Right cardiac atrium (tissue), 5 donors: Measurements from ENCODE around the gene FCMR. TPM values are rescaled to one million over a fixed set of nuclear protein-coding genes. Genes with fewer than 3 reads are reported as not detected.

Experiments used
- ATAC-seq, 2 donors: fragments of 200-7000 bp; cut with Tn5 transposase; one replicate each; pipeline versions ENCODE4 v1.8.0 to v1.9.1; 2020; ENCODE audit warnings: moderate library complexity in 2 of 2, mild to moderate bottlenecking in 1 of 2
- DNase-seq, 3 donors: peaks; one replicate each; pipeline ENCODE4 v3.0.0-alpha.2; 2020
- H3K27ac ChIP-seq: one replicate; pipeline ENCODE4 v1.5.1; 2013; ENCODE audit warnings: mild to moderate bottlenecking, low read length, control low read depth, moderate library complexity
- H3K27me3 ChIP-seq: one replicate; pipeline ENCODE4 v1.6.1; 2013; ENCODE audit not compliant: control insufficient read depth, insufficient read depth
- H3K4me1 ChIP-seq: one replicate; pipeline ENCODE4 v1.6.1; 2013; ENCODE audit warnings: low read length; ENCODE audit not compliant: control insufficient read depth, insufficient read depth
- H3K4me3 ChIP-seq: one replicate; pipeline ENCODE4 v1.5.1; 2013; ENCODE audit warnings: low read length, control low read depth
- H3K9me3 ChIP-seq: one replicate; pipeline ENCODE4 v1.6.1; 2013; ENCODE audit warnings: low read length; ENCODE audit not compliant: control insufficient read depth
- WGBS: extraction: QIAGEN DNeasy Blood & Tissue Kit; methylation state at CpG from one replicate; pipeline ENCODE4 v1.1.7; 2013; 5-methylcytosine and 5-hydroxymethylcytosine counted together
- intact Hi-C, 4 donors: fragments of 100-400 bp; cut with DNase I; formaldehyde crosslinking; loops; one replicate each; pipeline versions ENCODE4 v1.11.0 to v1.14.0; 2022 to 2023
- polyA plus RNA-seq: library from polyadenylated mRNA; stranded (reverse); fragments of 200-250 nt; gene quantifications from one replicate; pipeline ENCODE4 v1.2.3, GENCODE V29; 2013
- total RNA-seq, 4 donors: library from RNA; stranded (reverse); fragmentation: NEBNext Ultra II Directional; extraction: Animal tissue kit (Norgen Biotek cat#: 25700); gene quantifications; one replicate each; pipeline ENCODE4 v1.2.1, GENCODE V29; 2021
- donor health status: healthy with polysubstance abuse.
- donor health status: DM: no; HTN: yes; CAD: no.
- donor health status: DM: no; HTN: no; CAD: no.
- donor health status: DM: no; HTN: yes; CAD: no; lungs with severe emphysema.
- donor health status: DM: yes; HTN: yes; CAD: no.

Gene FCMR
- total and polyA plus RNA-seq, 5 donors: 0.81 to 2.7 (median 1.8) TPM

DNA sequence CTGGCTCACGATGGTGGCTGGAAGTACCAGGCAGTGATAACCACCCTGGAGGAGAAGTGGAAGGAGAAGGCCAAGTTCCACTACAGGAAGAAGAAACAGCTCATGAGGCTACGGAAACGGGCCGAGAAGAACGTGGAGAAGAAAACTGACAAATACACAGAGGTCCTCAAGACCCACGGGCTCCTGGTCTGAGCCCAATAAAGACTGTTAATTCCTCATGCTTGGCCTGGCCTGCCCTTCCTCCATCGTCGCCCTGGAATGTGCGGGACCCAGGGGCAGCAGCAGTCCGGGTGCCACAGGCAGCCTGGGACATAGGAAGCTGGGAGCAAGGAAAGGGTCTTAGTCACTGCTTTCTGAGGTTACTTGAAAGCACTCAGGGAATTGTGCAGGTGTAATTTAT, 13.7 kb downstream of the FCMR start:
- H3K27ac ChIP-seq: no peak overlapping the region
- WGBS: 96% methylated on average over 10 of the region's 10 CpGs
- H3K4me1 ChIP-seq: no peaks in the 10 kb centered on the region

DNA sequence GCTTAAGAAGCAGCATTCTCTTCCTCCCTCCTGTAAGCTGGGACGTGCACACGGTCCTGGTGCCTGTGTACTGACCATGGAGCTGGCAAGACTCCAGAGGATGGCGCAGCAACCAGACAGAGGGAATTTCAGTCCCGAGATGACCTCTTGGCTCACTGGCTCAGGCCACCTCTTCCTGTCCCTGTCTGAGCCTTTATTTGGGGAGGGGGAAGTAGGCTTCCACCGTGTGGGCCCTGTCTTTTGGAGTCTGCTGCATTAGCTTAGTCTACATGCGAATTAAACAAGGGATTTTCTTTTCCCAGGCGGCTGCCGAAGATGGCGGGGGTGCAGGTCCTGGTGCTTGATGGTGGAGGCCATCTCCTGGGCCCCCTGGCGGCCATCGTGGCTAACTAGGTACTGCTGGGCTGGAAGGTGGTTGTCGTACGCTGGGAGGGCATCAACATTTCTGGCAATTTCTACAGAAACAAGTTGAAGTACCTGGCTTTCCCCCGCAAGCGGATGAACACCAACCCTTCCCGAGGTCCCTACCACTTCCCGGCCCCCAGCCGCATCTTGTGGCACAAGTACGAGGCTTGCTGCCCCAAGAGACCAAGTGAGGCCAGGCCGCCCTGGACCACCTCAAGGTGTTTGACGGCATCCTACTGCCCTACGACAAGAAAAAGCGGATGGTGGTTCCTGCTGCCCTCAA, 14.3 kb downstream of the FCMR start:
- intact Hi-C loops: loop anchor here in 1 of 4 donors (5.0 to 10.0 kb wide), 2 partner anchors 40 to 433 kb away; partner anchors contain the start of genes IKBKE and IL20
- no peak overlapping the region for H3K27ac ChIP-seq
- ATAC-seq: no peak

More for the DNA sequence above, 13.7 kb downstream of the FCMR start:
- no peaks in the 10 kb centered on the region for H3K9me3 ChIP-seq
- H3K27me3 ChIP-seq: no peaks in the 10 kb centered on the region
- H3K4me3 ChIP-seq: no peak overlapping the region
- no peak for DNase-seq
- intact Hi-C loops: loop anchor here in 1 of 4 donors (5.0 to 10.0 kb wide), 2 partner anchors 41 to 433 kb away; partner anchors contain the start of genes IKBKE and IL20
- ATAC-seq: no peak

DNA sequence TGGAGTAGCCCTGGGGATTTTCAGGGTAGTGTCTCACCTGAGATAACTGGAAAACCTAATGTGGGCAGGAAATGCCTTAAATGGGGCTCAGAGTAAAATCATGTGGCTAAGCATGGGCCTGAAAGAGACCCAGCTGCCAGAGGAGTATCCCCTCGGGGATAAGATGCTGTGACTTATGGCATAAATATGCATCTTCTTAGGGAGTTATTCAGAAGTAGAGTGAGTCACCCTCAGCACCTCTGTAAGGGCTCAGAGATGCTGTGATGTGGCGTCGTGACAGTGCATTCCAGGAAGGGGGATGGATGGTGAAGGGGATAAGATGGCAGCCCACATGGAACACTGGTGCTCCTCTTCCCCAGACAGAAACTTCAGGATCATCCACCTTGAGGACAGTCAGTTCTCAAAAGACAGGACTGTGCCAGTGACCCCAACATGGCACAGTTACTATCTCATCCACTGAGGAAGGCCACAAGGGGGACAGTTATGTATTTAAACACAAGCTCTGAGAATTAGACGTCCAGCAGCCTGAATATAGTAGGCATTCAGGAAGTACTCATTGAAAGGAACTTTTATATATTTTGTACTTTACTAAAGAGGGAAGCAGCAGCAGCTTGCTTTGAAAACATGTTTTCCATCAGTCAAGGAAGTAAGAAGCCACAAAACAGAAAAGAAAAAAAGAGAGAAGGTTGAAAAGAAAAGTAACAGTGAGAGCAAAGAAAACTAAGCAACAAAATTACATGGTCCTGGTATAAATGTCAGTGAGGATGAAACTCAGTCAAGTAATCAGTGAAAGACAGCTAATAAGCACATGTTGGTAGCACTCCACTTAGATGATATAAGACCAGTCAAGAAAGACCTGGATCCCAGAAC, 16.2 kb downstream of the FCMR start:
- intact Hi-C loops: loop anchor here in 1 of 4 donors (5.0 to 10.0 kb wide), 2 partner anchors 38 to 431 kb away; partner anchors contain the start of genes IKBKE and IL20
- Histone ChIP-seq H3K9me3 (no peaks in the 10 kb centered on the region), H3K27me3 (no peaks in the 10 kb centered on the region), H3K4me1 (no peaks in the 10 kb centered on the region), H3K4me3 (no peak overlapping the region), H3K27ac (no peak overlapping the region)
- DNase-seq (no peak), ATAC-seq (no peak)
- WGBS: 77% methylated on average over 4 of the region's 4 CpGs

More for the DNA sequence above, 14.3 kb downstream of the FCMR start:
- H3K4me3 ChIP-seq: no peak overlapping the region
- WGBS: 83% methylated on average over 23 of the region's 23 CpGs
- peak in 1 of 3 donors; percentile 43 for DNase-seq
- H3K9me3 ChIP-seq: no peaks in the 10 kb centered on the region
- H3K4me1 ChIP-seq: no peaks in the 10 kb centered on the region
- no peaks in the 10 kb centered on the region for H3K27me3 ChIP-seq

DNA sequence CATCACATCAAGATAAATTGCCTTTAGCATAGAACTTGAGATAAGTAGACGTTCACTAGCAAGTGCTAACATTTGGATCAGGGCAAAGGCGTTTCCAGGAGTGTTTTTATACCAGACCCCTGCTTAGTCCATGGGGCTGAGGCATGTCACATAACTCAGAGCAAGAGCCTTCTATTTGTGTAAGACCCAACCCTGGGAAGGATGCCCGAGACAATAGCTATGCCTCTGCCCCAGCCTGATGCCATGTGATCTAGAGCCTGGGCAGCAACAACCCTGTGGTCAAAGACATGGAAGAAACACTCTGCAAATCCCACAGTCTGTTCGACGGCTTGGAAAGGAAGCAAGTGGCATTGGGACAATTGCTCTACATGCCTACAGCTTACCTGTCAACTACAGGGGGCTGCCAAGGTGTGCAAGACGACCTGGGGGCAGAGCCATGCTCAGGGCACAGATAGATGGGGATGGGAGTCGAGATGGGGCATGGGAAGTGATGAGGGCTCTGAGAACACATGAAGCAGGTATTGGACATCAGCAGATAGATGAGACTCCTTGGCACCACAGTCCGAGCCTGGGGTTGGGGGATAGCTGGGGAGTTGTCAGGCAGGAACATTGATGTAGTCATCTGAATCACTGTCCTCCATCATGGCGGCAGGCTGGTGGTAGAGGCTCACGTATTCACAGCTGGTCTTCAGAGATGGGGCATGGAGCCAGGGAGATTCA, 17.2 kb downstream of the FCMR start:
- ATAC-seq: no peak

DNA sequence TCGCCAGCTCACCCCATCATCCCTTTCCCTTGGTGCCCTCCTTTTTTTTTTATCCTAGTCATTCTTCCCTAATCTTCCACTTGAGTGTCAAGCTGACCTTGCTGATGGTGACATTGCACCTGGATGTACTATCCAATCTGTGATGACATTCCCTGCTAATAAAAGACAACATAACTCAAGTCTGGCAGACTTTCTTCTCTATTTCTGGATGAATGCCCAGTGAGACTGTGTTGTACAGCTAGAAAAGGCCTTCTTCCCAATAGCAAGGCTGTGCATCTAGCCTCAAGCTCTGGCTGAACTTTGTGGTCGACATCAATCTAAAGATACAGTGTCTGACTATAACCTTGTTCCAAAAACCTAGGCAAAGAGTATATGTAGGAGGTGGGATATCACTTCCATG, 18.1 kb downstream of the FCMR start:
- no peaks in the 10 kb centered on the region for H3K9me3 ChIP-seq
- intact Hi-C loops: loop anchor here in 1 of 4 donors (10.0 kb wide), 1 partner anchor 429 kb away; the partner anchor contains the start of gene IKBKE
- ATAC-seq: peak in 1 of 2 donors; percentile 36
- H3K4me1 ChIP-seq: no peaks in the 10 kb centered on the region
- no peak overlapping the region for H3K4me3 ChIP-seq
- WGBS: 63% methylated on average over 2 of the region's 2 CpGs
- H3K27ac ChIP-seq: no peak overlapping the region
- no peak for DNase-seq
- H3K27me3 ChIP-seq: no peaks in the 10 kb centered on the region

More for the DNA sequence above, 17.2 kb downstream of the FCMR start:
- no peak for DNase-seq
- WGBS: 83% methylated on average over 10 of the region's 10 CpGs
- no peaks in the 10 kb centered on the region for H3K27me3 ChIP-seq
- no peak overlapping the region for H3K4me3 ChIP-seq
- H3K4me1 ChIP-seq: no peaks in the 10 kb centered on the region
- intact Hi-C loops: loop anchor here in 1 of 4 donors (5.0 to 10.0 kb wide), 2 partner anchors 37 to 430 kb away; partner anchors contain the start of genes IKBKE and IL20
- H3K9me3 ChIP-seq: no peaks in the 10 kb centered on the region
- H3K27ac ChIP-seq: no peak overlapping the region

DNA sequence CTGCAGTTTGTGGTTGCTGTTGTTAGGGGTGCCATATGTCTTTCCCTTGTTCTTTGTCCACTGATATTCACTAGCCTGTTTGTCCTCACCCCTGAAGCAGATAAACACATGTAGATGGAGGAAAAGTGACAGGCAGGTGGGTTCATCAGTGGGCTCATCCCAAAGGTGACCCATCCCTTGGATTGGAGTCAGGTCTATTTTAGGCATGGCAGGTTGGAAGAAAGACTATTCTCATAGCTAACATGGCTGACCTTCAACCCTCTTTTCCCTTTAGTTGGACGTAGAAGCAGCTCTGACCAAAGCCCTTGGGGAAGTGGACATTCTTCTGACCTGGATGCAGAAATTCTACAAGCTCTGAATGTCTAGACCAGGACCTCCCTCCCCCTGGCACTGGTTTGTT, 19.0 kb downstream of the FCMR start:
- 80% methylated on average over 1 of the region's 1 CpG for WGBS
- no peaks in the 10 kb centered on the region for H3K27me3 ChIP-seq
- H3K9me3 ChIP-seq: no peaks in the 10 kb centered on the region
- H3K27ac ChIP-seq: no peak overlapping the region
- H3K4me3 ChIP-seq: no peak overlapping the region
- intact Hi-C loops: loop anchor here in 1 of 4 donors (10.0 kb wide), 1 partner anchor 428 kb away; the partner anchor contains the start of gene IKBKE
- ATAC-seq: no peak
- H3K4me1 ChIP-seq: no peaks in the 10 kb centered on the region
- DNase-seq: no peak

DNA sequence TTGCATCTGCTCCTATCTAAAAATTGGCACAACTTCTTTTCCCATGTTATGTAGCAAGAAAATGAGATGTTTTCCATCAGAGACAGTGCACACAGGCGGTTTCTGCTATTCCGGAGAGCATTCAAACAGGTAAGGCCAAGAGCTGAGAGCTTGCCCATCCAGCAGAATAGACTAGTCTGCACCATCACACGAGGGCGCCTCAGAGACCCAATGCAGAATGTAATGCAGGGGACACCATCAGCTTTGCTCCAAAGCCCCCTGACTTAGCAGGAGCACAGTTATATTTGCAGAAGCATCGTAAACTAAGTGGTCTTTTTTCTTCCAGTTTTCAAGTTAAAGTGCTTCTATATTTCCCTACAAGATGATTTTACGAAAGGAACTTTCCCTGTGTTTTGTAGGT, 19.8 kb downstream of the FCMR start:
- no peaks in the 10 kb centered on the region for H3K27me3 ChIP-seq
- no peak for DNase-seq
- H3K4me3 ChIP-seq: no peak overlapping the region
- intact Hi-C loops: loop anchor here in 1 of 4 donors (10.0 kb wide), 1 partner anchor 427 kb away; the partner anchor contains the start of gene IKBKE
- no peaks in the 10 kb centered on the region for H3K4me1 ChIP-seq
- no peak for ATAC-seq
- H3K27ac ChIP-seq: no peak overlapping the region
- 89% methylated on average over 6 of the region's 6 CpGs for WGBS
- no peaks in the 10 kb centered on the region for H3K9me3 ChIP-seq

DNA sequence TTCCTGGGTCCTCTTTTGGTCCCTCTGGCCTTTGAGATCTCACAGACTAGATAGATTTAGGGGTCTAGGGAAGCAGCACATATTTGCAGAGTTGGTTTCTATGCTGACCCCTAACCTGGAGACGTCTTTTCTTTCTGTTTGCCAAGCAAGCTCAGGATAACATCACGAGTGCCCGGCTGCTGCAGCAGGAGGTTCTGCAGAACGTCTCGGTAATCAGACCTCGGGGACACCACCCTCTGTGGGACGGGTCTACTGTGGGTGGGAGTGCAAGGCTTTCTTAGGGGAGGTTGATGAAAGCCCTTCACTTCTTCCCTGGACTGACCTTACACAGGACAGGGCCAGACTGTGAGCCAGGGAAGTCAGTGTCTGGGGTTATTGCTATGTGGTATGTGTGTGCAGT, 21.6 kb downstream of the FCMR start:
- no peak for ATAC-seq
- no peaks in the 10 kb centered on the region for H3K4me1 ChIP-seq
- intact Hi-C loops: loop anchor here in 1 of 4 donors (10.0 kb wide), 1 partner anchor 425 kb away; the partner anchor contains the start of gene IKBKE
- H3K4me3 ChIP-seq: no peak overlapping the region
- H3K9me3 ChIP-seq: no peaks in the 10 kb centered on the region
- no peaks in the 10 kb centered on the region for H3K27me3 ChIP-seq
- WGBS: 79% methylated on average over 7 of the region's 7 CpGs
- DNase-seq: no peak
- no peak overlapping the region for H3K27ac ChIP-seq

DNA sequence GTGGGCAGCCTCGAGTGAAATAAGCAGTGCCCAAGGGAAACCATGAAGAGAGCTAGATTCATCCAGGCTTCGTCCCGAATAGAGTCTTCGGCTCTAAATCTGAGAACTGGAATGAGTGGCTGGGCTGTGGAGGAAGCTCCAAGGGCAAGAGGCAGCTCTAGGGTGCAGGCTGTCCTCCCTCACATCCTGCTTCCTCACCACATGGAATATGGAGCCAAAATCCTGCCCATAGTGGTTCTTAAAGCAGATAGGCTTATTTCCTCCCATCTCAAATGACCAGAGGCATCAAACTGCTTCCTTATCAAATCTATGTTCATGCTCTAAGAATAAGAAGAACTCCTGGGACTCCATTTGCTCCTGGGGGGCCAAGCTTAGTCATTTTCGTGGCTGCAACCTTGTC, 22.0 kb downstream of the FCMR start:
- intact Hi-C loops: loop anchor here in 1 of 4 donors (10.0 kb wide), 1 partner anchor 425 kb away; the partner anchor contains the start of gene IKBKE
- H3K4me1 ChIP-seq: no peaks in the 10 kb centered on the region
- 69% methylated on average over 5 of the region's 5 CpGs for WGBS

DNA sequence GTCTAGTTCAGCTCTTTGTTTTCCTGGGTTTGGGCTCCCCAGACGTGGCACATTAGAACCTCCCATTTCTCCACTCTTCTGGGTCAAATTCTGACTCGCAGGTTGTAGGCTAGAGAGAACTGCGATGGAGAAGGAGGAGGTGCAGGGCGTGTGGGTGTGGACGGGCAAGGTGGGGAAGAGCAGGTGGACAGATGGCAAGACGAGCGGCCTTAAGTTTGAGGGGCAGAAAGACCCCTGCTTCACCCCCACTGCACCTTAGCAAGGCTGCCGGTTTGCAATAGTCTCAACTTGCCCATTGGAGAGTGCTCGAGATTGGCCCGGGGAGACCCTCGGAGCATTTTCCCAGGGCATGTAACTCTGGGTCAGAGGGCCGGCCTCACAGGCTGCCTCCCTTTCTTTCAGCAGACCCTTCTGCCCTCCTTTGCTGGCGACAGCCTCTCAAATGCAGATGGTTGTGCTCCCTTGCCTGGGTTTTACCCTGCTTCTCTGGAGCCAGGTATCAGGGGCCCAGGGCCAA, 22.8 kb downstream of the FCMR start:
- H3K4me1 ChIP-seq: no peaks in the 10 kb centered on the region
- no peaks in the 10 kb centered on the region for H3K9me3 ChIP-seq
- no peak for DNase-seq
- WGBS: 92% methylated on average over 13 of the region's 13 CpGs
- no peak overlapping the region for H3K4me3 ChIP-seq
- no peak overlapping the region for H3K27ac ChIP-seq
- ATAC-seq: no peak
- no peaks in the 10 kb centered on the region for H3K27me3 ChIP-seq
- intact Hi-C loops: no loop called here

More for the DNA sequence above, 22.0 kb downstream of the FCMR start:
- Histone ChIP-seq H3K4me3 (no peak overlapping the region), H3K9me3 (no peaks in the 10 kb centered on the region), H3K27ac (no peak overlapping the region), H3K27me3 (no peaks in the 10 kb centered on the region)
- no peak for ATAC-seq
- DNase-seq: no peak
